GM08714 (cell line): Measurements from ENCODE around the gene SNAP47.
A peak's percentile ranks its signal among the peaks of the same experiment; 100 is the strongest.

Experiments used
- H3K4me3 ChIP-seq: fragments of 200-500 bp; sonication (Bioruptor generic); 2 replicates; pipeline ENCODE4 v1.5.1; 2014; ENCODE audit warnings: mild to moderate bottlenecking, low read length, inconsistent platforms
- ZNF274 ChIP-seq: IDR thresholded peaks from 2 replicates; pipeline ENCODE4 v1.6.1; 2012; ENCODE audit warnings: mild to moderate bottlenecking, low read depth, low read length

Gene SNAP47

GRCh38 chr1:227785805-227786671 is 50.8 kb downstream of the SNAP47 start:
- no peak for TF ChIP-seq ZNF274
- H3K4me3 ChIP-seq, result no peak overlapping the region

GRCh38 chr1:227786673-227787512 is 51.7 kb downstream of the SNAP47 start:
- TF ChIP-seq ZNF274, result no peak
- peak overlapping the region; percentile 57; the same call in 1 of the 2 replicates for H3K4me3 ChIP-seq

- no peak for TF ChIP-seq ZNF274
- H3K4me3 ChIP-seq, result peak overlapping the region; percentile 57
These were observed 52.5 kb downstream of the SNAP47 start for GRCh38 chr1:227787513-227788270.

- TF ChIP-seq ZNF274, result no peak
- peak overlapping the region; percentile 57 for H3K4me3 ChIP-seq
These were observed 53.2 kb downstream of the SNAP47 start for GRCh38 chr1:227788271-227789083.

- no peak overlapping the region for H3K4me3 ChIP-seq
- no peak for TF ChIP-seq ZNF274
These were observed 54.1 kb downstream of the SNAP47 start for GRCh38 chr1:227789084-227790033.

- no peak for TF ChIP-seq ZNF274
- no peak overlapping the region for H3K4me3 ChIP-seq
These were observed 54.8 kb downstream of the SNAP47 start for GRCh38 chr1:227790034-227790400.

- TF ChIP-seq ZNF274, result no peak
- H3K4me3 ChIP-seq, result no peak overlapping the region
These were observed 55.6 kb downstream of the SNAP47 start for GRCh38 chr1:227790868-227791267.

- H3K4me3 ChIP-seq, result no peak overlapping the region
- no peak for TF ChIP-seq ZNF274
These were observed 56.3 kb downstream of the SNAP47 start for GRCh38 chr1:227791425-227792143.

GRCh38 chr1:227792216-227793078 is 57.2 kb downstream of the SNAP47 start:
- H3K4me3 ChIP-seq, result no peak overlapping the region
- no peak for TF ChIP-seq ZNF274

GRCh38 chr1:227793079-227793947 is 58.1 kb downstream of the SNAP47 start:
- no peak for TF ChIP-seq ZNF274

More at GRCh38 chr1:227793079-227793947, 58.1 kb downstream of the SNAP47 start:
- H3K4me3 ChIP-seq, result no peak overlapping the region
